OCI-LY3 (cell line): ENCODE measurements around the gene ROBO1.

Experiments used
- CTCF ChIP-seq: fragments of 200-600, 300-600 bp; sonication (generic); IDR thresholded peaks from 2 replicates; pipeline ENCODE4 v1.5.1; 2014; ENCODE audit warnings: antibody characterized with exemption, low read length, low read depth
- EZH2phosphoT487 ChIP-seq: fragments of 200-600 bp; shearing (Covaris generic); IDR thresholded peaks from 2 replicates; pipeline ENCODE4 v1.6.1; 2018; ENCODE audit warnings: antibody characterized with exemption, mixed run types, low read depth

- TF ChIP-seq EZH2phosphoT487 = no peak
- TF ChIP-seq CTCF = no peak
Observed at GRCh38 chr3:78838362-78838761, 929.4 kb downstream of the ROBO1 start.
